Caki2 (cell line): ENCODE results near the gene COPB1. TPM values are rescaled to one million over a fixed set of nuclear protein-coding genes. Genes with fewer than 3 reads are reported as not detected.
A peak's percentile ranks its signal among the peaks of the same experiment; 100 is the strongest.
"Not testable (repeated sequence)": the region's sequence is repeated elsewhere in the genome, so short reads cannot be mapped to it uniquely, and the experiment has no call there.

Experiments used
- DNase-seq: peaks from one replicate; pipeline ENCODE4 v3.0.0-alpha.2; 2015; ENCODE audit warnings: low read depth
- in situ Hi-C: cut with HindIII; loops from 2 replicates; pipeline ENCODE4 v1.10.0; 2016; ENCODE audit warnings: low sequenced_read_pairs, low pct_unique_long_range_greater_than_20kb, mixed read lengths
- total RNA-seq: library from RNA; depleted of rRNA; stranded (reverse); fragments of >200 nt; shearing (Covaris generic); gene quantifications from 2 replicates; pipeline ENCODE4 v1.2.3, GENCODE V29; 2014; ENCODE audit warnings: low replicate concordance; rRNA removed

COPB1 gene
- 248 and 274 TPM in 2 replicates for total RNA-seq

- in situ Hi-C loops, result no loop called here
- DNase-seq, result peak; percentile 86
Observed at GRCh38 chr11:14499560-14500180, at the start of gene COPB1. TSS of gene COPB1 (minus strand) at chr11:14499811. CDS start at chr11:14498928, 883 bp downstream.

- in situ Hi-C loops, result no loop called here
Observed at GRCh38 chr11:14547440-14547839, 47.8 kb upstream of the COPB1 start.

DNA sequence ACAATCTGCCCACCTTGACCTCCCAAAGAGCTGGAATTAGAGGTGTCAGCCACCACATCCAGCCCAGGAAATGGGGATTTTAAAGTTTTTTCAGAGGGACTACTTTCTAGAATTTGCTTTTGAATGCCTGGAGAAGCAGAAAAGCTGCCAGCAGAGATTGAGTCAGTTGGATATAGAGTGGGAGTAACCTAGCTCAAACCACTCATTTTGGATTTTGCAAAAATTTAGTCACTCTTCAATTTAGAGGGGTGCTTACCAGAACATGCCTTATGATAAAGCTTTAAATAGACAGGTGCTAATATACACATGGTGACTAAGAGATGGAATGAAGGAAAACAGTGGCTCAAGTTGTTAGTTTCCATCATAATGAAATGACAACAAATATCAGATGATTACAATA, 47.1 kb upstream of the COPB1 start:
- in situ Hi-C loops, result no loop called here
- DNase-seq, result no peak

More at GRCh38 chr11:14547440-14547839, 47.8 kb upstream of the COPB1 start:
- no peak for DNase-seq

DNA sequence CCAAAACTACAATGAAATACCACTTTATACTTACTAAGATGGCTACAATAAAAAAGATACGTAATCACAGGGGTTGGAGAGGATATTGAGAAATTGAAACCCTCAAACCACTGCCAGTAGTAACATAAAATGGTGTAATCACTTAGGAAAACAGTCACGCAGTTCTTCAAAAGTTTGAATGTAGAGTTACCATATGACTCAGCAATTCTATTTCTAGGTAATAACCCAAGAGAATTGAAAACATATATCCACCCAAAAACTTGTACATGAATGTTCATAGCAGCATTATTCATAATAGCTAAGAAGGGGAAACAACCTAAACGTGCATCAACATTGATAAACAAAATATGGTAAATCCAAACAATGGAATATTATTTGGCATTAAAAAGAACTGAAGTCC, 45.0 kb upstream of the COPB1 start:
- DNase-seq, result no peak
- in situ Hi-C loops, result no loop called here

GRCh38 chr11:14543260-14543659, 43.6 kb upstream of the COPB1 start:
- in situ Hi-C loops, result no loop called here
- DNase-seq, result no peak

- no peak for DNase-seq
- in situ Hi-C loops, result no loop called here
Observed at GRCh38 chr11:14542324-14542723, 42.7 kb upstream of the COPB1 start.

- in situ Hi-C loops, result no loop called here
- DNase-seq, result no peak
Observed at GRCh38 chr11:14541192-14541947, 41.8 kb upstream of the COPB1 start.

GRCh38 chr11:14539982-14540421, 40.4 kb upstream of the COPB1 start:
- no peak for DNase-seq
- in situ Hi-C loops, result no loop called here

DNA sequence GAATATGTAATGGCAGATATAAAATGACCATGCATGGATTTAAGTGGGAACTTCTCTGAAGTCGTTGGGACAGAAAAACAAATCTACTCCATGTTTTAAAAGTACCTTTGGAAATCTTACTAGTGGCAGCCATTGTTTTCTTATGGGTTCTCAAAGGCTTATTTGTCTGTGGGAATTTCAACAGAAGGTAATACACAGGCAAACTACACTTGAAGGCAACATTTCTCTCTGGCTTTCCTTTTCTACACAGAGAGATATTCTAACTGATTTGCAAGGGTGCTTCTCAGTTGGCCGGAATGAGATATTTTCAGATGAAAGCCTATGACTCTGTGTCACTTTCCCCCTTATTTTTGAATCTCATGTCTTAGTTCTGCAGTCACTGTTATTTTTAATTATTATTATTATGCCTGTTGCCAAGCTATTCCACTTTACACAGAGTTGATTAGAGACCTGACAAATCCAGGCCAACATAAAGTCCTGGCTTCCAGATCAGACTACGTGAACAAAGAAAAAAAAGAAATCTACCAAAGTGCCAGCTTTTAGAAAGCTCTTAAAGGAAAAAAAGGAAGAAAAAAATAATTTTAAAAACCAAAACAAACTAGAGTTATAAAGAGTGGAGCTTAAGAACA, 39.4 kb upstream of the COPB1 start:
- no peak for DNase-seq
- in situ Hi-C loops, result no loop called here

DNA sequence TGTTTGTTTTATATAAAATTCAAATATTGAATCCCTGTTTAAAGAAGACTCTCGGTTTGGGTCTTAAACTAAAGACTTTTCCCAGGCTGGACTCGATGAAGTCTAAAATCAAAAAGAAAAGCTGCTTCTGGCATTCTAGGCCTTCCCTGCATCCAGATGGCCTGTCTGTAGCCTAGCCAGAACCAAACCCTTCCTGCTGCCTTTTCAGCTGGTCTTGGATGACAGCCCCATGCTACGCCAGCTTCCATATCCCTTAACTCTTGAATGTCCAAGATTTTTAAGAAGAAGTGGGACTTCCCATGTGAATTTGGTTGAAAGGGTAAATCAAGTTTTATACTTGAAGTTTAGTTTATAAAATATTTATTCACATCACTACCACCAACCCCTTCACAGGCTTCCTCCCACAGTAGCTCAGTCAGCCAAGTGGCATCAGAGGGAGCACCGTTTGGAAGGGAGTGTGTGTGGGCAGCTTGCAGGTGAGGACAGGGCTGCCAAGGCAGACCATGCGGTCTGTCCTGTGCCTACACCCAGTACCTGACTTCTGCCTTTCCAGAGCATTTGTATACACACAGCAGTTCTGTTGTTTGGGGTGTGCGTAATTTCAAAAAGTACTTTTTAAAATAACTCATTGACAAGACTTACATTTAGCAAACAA, 38.8 kb upstream of the COPB1 start:
- in situ Hi-C loops, result no loop called here
- no peak for DNase-seq

GRCh38 chr11:14537134-14537599, 37.6 kb upstream of the COPB1 start:
- peak; percentile 19 for DNase-seq
- in situ Hi-C loops, result no loop called here

DNA sequence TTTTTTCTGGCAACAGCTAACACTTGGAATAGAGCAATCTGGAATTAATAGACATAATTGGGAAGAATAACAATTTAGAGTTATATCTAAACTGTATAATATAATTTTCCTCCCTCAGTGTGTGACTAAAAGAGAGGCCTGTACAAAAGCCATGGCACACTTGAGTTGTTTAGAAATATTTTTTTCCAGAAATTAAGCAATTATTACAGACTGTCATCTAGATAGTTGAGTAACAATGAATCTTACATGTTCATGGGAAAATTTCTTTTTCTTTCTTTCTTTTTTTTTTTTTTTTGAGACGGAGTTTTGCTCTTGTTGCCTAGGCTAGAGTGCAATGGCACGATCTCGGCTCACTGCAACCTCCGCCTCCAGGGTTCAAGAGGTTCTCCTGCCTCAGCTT, 35.6 kb upstream of the COPB1 start:
- DNase-seq, in situ Hi-C loops: not testable (repeated sequence)

DNA sequence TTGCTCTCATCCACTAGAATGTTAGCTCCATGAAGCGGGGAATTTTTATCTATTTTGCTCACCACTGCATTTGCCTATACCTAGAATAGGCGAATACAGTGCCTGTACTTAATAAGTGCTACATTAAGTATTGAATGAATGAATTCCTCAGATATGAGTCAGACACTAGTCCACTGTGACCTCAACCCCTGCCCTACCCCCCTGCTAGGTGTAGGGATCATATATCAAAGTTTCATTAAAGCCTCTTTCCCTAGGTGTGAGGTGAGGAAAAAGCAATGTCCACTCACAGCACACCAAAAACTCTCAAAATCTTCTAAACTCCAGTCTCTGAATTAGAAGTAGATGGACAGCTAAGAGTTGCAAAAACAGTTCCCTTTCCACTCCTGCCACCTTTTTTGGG, 30.3 kb upstream of the COPB1 start:
- peak; percentile 8 for DNase-seq
- in situ Hi-C loops, result no loop called here

GRCh38 chr11:14529321-14529720, 29.7 kb upstream of the COPB1 start:
- DNase-seq, result no peak
- in situ Hi-C loops, result no loop called here

DNA sequence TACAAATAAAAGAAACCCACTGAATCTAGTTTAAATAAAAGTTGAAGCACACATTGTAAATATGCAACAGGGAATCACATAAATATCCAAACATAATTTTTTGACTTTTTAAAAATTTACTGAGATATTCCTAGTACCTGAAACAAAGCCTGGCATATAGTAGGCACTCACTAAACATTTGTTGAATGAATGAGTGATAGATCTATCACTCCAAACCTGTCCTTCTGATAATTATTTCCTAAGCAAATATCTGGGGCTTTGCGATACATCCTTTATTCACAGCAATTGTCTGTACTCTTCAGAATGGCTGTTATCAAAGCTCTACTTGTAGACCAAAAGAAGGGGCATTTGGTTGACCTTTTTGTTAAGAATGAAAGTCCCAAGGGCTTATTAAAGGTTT, 23.2 kb upstream of the COPB1 start:
- DNase-seq, result no peak
- in situ Hi-C loops, result no loop called here

- in situ Hi-C loops, result no loop called here
- DNase-seq, result no peak
Observed at GRCh38 chr11:14522245-14522644, 22.6 kb upstream of the COPB1 start.

GRCh38 chr11:14520747-14521151, 21.1 kb upstream of the COPB1 start:
- in situ Hi-C loops, result no loop called here
- DNase-seq, result no peak

GRCh38 chr11:14519917-14520746, 20.5 kb upstream of the COPB1 start, which contains the start of gene PSMA1:
TSS of gene PSMA1 (minus strand) at chr11:14520386. CDS start at chr11:14520299, 87 bp downstream.
- in situ Hi-C loops, result no loop called here
- DNase-seq, result peak; percentile 94
